Panc1 (cell line): ENCODE data around the gene DNMT3L. TPM values are rescaled to one million over a fixed set of nuclear protein-coding genes. Genes with fewer than 3 reads are reported as not detected.

Experiments
- ATAC-seq: fragments of 200-7000 bp; cut with Tn5 transposase; 2 replicates; pipeline ENCODE4 v1.9.1; 2020; ENCODE audit warnings: mild to moderate bottlenecking, moderate library complexity
- BruUV-seq: library from RNA; stranded (reverse); fragments of 400-500 nt; replicated peaks from 2 replicates; lab custom pipeline; 2021; lab: Mats Ljungman, UMichigan
- CTCF ChIA-PET: fragments of 300-600 bp; sonication (Branson Sonifier 250); formaldehyde crosslinking; loops from one replicate; lab custom pipeline; 2022; ENCODE audit warnings: antibody characterized with exemption; lab: Charles Lee
- POLR2A ChIA-PET: fragments of 300-600 bp; sonication (Branson Sonifier 250); formaldehyde crosslinking; loops from one replicate; lab custom pipeline; 2022; ENCODE audit warnings: antibody characterized with exemption; lab: Charles Lee
- DNase-seq: peaks from one replicate; pipeline ENCODE4 v3.0.0-alpha.2; 2010; ENCODE audit warnings: low read depth, low spot score
- H3K27ac ChIP-seq: 2 replicates; pipeline ENCODE4 v1.5.1; 2011; ENCODE audit warnings: mild to moderate bottlenecking, low read length, inconsistent platforms
- H3K27me3 ChIP-seq: fragments of 200-500 bp; sonication (Bioruptor generic); 2 replicates; pipeline ENCODE4 v1.6.0; 2014; ENCODE audit warnings: low read length, inconsistent platforms; ENCODE audit not compliant: control insufficient read depth, insufficient read depth
- H3K36me3 ChIP-seq: fragments of 200-500 bp; sonication (Bioruptor generic); 2 replicates; pipeline ENCODE4 v1.5.1; 2014; ENCODE audit warnings: inconsistent platforms, mild to moderate bottlenecking, low read length, moderate library complexity; ENCODE audit not compliant: control insufficient read depth, insufficient read depth
- H3K4me1 ChIP-seq: 2 replicates; pipeline ENCODE4 v1.5.1; 2011; ENCODE audit warnings: inconsistent platforms, mild to moderate bottlenecking, low read length, moderate library complexity; ENCODE audit not compliant: control insufficient read depth, insufficient read depth
- H3K4me3 ChIP-seq, 2 experiments: 2 replicates each; pipeline ENCODE4 v1.5.1; 2011 to 2012; ENCODE audit warnings: low read depth in 2 of 2, low read length in 2 of 2, mild to moderate bottlenecking in 2 of 2, inconsistent platforms in 1 of 2, moderate library complexity in 1 of 2
- H3K9me3 ChIP-seq: fragments of 200-500 bp; sonication (Bioruptor generic); 2 replicates; pipeline ENCODE4 v1.5.1; 2014; ENCODE audit warnings: low read depth, mild to moderate bottlenecking, inconsistent platforms, low read length, moderate library complexity; ENCODE audit not compliant: control insufficient read depth, insufficient read depth
- CTCF ChIP-seq: fragments of 450-650 bp; IDR thresholded peaks from 2 replicates; pipeline ENCODE4 v1.5.1; 2017; ENCODE audit warnings: mild to moderate bottlenecking
- POLR2AphosphoS5 ChIP-seq: IDR thresholded peaks from 2 replicates; pipeline ENCODE4 v1.6.1; 2012; ENCODE audit warnings: mild to moderate bottlenecking, low read depth, low read length, moderate library complexity
- SIN3A ChIP-seq: IDR thresholded peaks from 2 replicates; pipeline ENCODE4 v1.6.1; 2012; ENCODE audit warnings: low read depth, mild to moderate bottlenecking, low read length, moderate library complexity, borderline replicate concordance; ENCODE audit not compliant: insufficient read depth
- TCF7L2 ChIP-seq: IDR thresholded peaks from 2 replicates; pipeline ENCODE4 v1.6.1; 2011; ENCODE audit warnings: mild to moderate bottlenecking, low read depth, low read length, inconsistent platforms
- in situ Hi-C: cut with HindIII; loops from 2 replicates; pipeline ENCODE4 v1.10.0; 2016; ENCODE audit warnings: low sequenced_read_pairs, low pct_unique_long_range_greater_than_20kb
- intact Hi-C: fragments of 100-400 bp; cut with micrococcal nuclease; formaldehyde crosslinking; loops from one replicate; pipeline ENCODE4 v1.10.0; 2022; ENCODE audit not compliant: unreplicated experiment
- total RNA-seq: library from RNA; stranded (reverse); gene quantifications from one replicate; pipeline ENCODE4 v1.2.1, GENCODE V29; 2021; ENCODE audit not compliant: unreplicated experiment
- TF ChIP-seq, protein P1 (sequence below), 2 experiments: IDR thresholded peaks; 2 replicates each; pipeline ENCODE4 v1.6.1; 2011 to 2012; ENCODE audit warnings: low read depth in 2 of 2, control low read depth in 1 of 2, low read length in 1 of 2, mild to moderate bottlenecking in 1 of 2, moderate library complexity in 1 of 2; ENCODE audit not compliant: insufficient read depth in 1 of 2

The DNMT3L gene
- total RNA-seq, 1 experiment from 2014 or later = not detected

DNA sequence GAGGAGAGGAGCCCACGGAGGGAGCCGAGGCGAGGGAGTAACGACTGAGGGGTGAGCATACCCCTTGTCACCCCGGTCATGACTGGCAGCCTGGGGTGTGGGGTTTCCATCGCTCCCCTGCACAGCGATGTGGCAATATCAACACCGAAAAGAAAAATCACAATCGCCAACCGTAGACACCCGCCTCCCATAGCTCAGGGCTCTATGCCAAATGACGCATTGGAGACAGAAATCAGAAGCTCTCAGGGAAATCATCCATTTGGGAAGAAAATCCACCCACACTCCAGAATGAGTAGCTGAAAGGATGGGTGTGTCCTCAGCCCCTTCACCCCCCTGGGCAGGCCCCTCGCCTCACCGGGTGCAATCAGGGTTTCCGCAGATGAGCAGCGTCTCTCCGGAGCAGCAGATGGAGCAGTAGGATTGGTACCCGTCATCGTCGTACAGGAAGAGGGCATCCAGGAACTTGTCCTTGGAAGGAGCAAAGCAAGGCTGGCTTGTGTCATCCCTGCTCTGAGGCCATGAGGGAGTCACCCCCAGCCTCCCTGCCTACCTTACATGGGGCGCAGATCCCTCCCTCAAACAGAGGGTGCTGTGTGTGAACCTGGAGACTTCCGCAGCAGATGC lies 2.5 kb downstream of the DNMT3L start:
- no TSS peak for BruUV-seq
- in situ Hi-C loops (no loop called here), intact Hi-C loops (no loop called here)
- Histone ChIP-seq H3K4me3 (no peak overlapping the region), H3K4me1 (no peaks in the 10 kb centered on the region), H3K9me3 (no peaks in the 10 kb centered on the region), H3K27me3 (no peaks in the 10 kb centered on the region), H3K36me3 (no peaks in the 10 kb centered on the region), H3K27ac (no peak overlapping the region)
- TF ChIP-seq TCF7L2 (no peak), POLR2AphosphoS5 (no peak), SIN3A (no peak), CTCF (no peak)
- TF ChIP-seq, protein P1, sequence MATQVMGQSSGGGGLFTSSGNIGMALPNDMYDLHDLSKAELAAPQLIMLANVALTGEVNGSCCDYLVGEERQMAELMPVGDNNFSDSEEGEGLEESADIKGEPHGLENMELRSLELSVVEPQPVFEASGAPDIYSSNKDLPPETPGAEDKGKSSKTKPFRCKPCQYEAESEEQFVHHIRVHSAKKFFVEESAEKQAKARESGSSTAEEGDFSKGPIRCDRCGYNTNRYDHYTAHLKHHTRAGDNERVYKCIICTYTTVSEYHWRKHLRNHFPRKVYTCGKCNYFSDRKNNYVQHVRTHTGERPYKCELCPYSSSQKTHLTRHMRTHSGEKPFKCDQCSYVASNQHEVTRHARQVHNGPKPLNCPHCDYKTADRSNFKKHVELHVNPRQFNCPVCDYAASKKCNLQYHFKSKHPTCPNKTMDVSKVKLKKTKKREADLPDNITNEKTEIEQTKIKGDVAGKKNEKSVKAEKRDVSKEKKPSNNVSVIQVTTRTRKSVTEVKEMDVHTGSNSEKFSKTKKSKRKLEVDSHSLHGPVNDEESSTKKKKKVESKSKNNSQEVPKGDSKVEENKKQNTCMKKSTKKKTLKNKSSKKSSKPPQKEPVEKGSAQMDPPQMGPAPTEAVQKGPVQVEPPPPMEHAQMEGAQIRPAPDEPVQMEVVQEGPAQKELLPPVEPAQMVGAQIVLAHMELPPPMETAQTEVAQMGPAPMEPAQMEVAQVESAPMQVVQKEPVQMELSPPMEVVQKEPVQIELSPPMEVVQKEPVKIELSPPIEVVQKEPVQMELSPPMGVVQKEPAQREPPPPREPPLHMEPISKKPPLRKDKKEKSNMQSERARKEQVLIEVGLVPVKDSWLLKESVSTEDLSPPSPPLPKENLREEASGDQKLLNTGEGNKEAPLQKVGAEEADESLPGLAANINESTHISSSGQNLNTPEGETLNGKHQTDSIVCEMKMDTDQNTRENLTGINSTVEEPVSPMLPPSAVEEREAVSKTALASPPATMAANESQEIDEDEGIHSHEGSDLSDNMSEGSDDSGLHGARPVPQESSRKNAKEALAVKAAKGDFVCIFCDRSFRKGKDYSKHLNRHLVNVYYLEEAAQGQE (IDR thresholded peaks at IDR 0.05; ENCODE audit: insufficient read depth in 1 of 2, low read depth in 2 of 2, low read length in 1 of 2) = no peak
- ATAC-seq = no peak
- ChIA-PET POLR2A (no interaction called here), CTCF (no interaction called here)
- no peak for DNase-seq

DNA sequence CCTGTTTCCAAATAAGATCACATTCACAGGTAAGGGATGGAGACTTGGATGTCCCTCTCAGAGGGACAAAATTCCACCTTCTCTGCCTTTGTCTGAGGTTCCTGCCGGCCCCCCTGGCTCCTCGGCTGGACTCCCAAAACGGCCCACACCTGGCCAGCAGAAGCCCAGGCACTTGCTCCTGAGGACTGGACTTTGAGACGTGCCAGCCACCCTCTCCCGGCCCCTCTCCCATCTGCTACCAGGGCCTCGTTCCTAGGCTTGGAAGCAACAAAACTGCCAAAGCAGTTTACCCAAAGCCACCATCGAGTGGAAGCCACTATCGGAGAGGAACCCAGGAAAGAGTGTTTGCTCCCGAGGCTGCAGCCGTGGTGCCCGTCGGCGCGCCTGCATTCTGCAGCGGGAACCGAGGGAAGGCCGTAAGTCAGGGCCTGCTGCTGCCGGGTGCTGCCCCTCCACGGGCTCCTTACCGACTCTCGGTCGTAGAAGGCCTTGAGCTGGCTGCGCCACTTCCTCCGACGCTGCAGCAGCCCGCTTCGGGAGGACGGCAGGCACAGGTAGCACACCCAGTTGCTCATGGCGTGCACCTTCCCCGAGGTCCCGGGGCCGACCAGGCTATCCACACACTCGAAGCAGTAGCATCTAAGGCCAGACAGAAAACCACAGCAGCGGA lies 3.5 kb downstream of the DNMT3L start:
- ATAC-seq = no peak
- in situ Hi-C loops (no loop called here), intact Hi-C loops (no loop called here)
- no peak overlapping the region for H3K27ac ChIP-seq
- TF ChIP-seq, protein P1 (IDR thresholded peaks at IDR 0.05; ENCODE audit: insufficient read depth in 1 of 2, low read depth in 2 of 2, low read length in 1 of 2) = no peak
- TF ChIP-seq POLR2AphosphoS5 (no peak), SIN3A (no peak), TCF7L2 (no peak), CTCF (no peak)
- ChIA-PET CTCF (no interaction called here), POLR2A (no interaction called here)
- H3K4me1 ChIP-seq = no peaks in the 10 kb centered on the region
- H3K36me3 ChIP-seq = no peaks in the 10 kb centered on the region
- no peak for DNase-seq
- BruUV-seq = no TSS peak
- H3K27me3 ChIP-seq = no peaks in the 10 kb centered on the region
- no peaks in the 10 kb centered on the region for H3K9me3 ChIP-seq
- H3K4me3 ChIP-seq = no peak overlapping the region
